HEK293 (cell line): Measurements from ENCODE around the gene EFNA2.

Experiments used
- GLIS1 ChIP-seq: fragments of 450-650 bp; formaldehyde crosslinking; IDR thresholded peaks from 2 replicates; pipeline ENCODE4 v1.5.1; 2016; ENCODE audit warnings: missing biosample characterization, missing genetic modification characterization
- MZF1 ChIP-seq: fragments of 450-650 bp; formaldehyde crosslinking; IDR thresholded peaks from 2 replicates; pipeline ENCODE4 v1.5.1; 2017; ENCODE audit warnings: missing biosample characterization, missing genetic modification characterization, borderline replicate concordance
- ZFHX2 ChIP-seq: fragments of 450-650 bp; formaldehyde crosslinking; conservative IDR thresholded peaks from 2 replicates; pipeline ENCODE4 v1.5.1; 2016; ENCODE audit warnings: missing biosample characterization, missing genetic modification characterization
- ZNF146 ChIP-seq: fragments of 450-650 bp; formaldehyde crosslinking; IDR thresholded peaks from 2 replicates; pipeline ENCODE4 v1.5.1; 2016; ENCODE audit warnings: missing biosample characterization, missing genetic modification characterization
- ZNF292 ChIP-seq: fragments of 450-650 bp; formaldehyde crosslinking; IDR thresholded peaks from 2 replicates; pipeline ENCODE4 v1.5.1; 2016; ENCODE audit warnings: low read depth, missing biosample characterization, missing genetic modification characterization, borderline replicate concordance
- ZNF529 ChIP-seq: fragments of 450-650 bp; formaldehyde crosslinking; IDR thresholded peaks from 2 replicates; pipeline ENCODE4 v1.5.1; 2017; ENCODE audit warnings: missing genetic modification characterization, missing biosample characterization; ENCODE audit not compliant: insufficient replicate concordance
- ZNF707 ChIP-seq: fragments of 450-650 bp; formaldehyde crosslinking; IDR thresholded peaks from 2 replicates; pipeline ENCODE4 v1.5.1; 2016; ENCODE audit warnings: missing biosample characterization, missing genetic modification characterization
- ZSCAN23 ChIP-seq: fragments of 450-650 bp; formaldehyde crosslinking; IDR thresholded peaks from 2 replicates; pipeline ENCODE4 v1.5.1; 2016; ENCODE audit warnings: missing biosample characterization, missing genetic modification characterization
- TF ChIP-seq, protein P1 (sequence below): fragments of 450-650 bp; formaldehyde crosslinking; IDR thresholded peaks from 2 replicates; pipeline ENCODE4 v1.5.1; 2016; ENCODE audit warnings: missing biosample characterization, missing genetic modification characterization
- TF ChIP-seq, protein P2 (sequence below): fragments of 450-650 bp; formaldehyde crosslinking; IDR thresholded peaks from 2 replicates; pipeline ENCODE4 v1.5.1; 2016; ENCODE audit warnings: missing biosample characterization, missing genetic modification characterization
- TF ChIP-seq, protein P3 (sequence below): fragments of 450-650 bp; formaldehyde crosslinking; IDR thresholded peaks from 2 replicates; pipeline ENCODE4 v1.5.1; 2016; ENCODE audit warnings: missing biosample characterization, missing genetic modification characterization

DNA sequence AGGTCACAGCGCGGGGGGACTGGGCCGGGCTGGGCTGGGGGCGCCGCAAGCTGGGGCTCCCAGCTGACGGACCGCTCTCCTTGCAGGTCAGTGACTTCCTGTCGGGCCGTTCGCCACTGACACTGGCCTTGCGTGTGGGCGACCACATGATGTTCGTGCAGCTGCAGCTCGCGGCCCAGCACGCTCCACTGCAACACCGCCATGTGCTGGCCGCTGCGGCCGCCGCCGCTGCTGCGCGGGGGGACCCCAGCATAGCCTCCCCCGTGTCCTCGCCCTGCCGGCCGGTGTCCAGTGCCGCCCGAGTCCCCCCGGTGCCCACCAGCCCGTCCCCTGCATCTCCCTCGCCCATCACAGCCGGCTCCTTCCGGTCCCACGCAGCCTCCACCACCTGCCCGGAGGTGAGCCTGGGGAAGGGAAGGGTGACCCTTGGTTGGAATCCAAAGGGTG is 31.6 kb upstream of the EFNA2 start:
- TF ChIP-seq, protein P1, sequence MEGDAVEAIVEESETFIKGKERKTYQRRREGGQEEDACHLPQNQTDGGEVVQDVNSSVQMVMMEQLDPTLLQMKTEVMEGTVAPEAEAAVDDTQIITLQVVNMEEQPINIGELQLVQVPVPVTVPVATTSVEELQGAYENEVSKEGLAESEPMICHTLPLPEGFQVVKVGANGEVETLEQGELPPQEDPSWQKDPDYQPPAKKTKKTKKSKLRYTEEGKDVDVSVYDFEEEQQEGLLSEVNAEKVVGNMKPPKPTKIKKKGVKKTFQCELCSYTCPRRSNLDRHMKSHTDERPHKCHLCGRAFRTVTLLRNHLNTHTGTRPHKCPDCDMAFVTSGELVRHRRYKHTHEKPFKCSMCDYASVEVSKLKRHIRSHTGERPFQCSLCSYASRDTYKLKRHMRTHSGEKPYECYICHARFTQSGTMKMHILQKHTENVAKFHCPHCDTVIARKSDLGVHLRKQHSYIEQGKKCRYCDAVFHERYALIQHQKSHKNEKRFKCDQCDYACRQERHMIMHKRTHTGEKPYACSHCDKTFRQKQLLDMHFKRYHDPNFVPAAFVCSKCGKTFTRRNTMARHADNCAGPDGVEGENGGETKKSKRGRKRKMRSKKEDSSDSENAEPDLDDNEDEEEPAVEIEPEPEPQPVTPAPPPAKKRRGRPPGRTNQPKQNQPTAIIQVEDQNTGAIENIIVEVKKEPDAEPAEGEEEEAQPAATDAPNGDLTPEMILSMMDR (tag by site-specific recombination) = no peak
- no peak for TF ChIP-seq MZF1
- TF ChIP-seq GLIS1 = no peak
- TF ChIP-seq, protein P2, sequence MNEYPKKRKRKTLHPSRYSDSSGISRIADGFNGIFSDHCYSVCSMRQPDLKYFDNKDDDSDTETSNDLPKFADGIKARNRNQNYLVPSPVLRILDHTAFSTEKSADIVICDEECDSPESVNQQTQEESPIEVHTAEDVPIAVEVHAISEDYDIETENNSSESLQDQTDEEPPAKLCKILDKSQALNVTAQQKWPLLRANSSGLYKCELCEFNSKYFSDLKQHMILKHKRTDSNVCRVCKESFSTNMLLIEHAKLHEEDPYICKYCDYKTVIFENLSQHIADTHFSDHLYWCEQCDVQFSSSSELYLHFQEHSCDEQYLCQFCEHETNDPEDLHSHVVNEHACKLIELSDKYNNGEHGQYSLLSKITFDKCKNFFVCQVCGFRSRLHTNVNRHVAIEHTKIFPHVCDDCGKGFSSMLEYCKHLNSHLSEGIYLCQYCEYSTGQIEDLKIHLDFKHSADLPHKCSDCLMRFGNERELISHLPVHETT (tag by site-specific recombination) = no peak
- TF ChIP-seq ZNF146 (tag by site-specific recombination) = no peak
- no peak for TF ChIP-seq ZSCAN23 (tag by site-specific recombination)
- no peak for TF ChIP-seq ZNF529
- TF ChIP-seq ZFHX2 = no peak
- no peak for TF ChIP-seq ZNF292 (tag by site-specific recombination)
- no peak for TF ChIP-seq ZNF707 (tag by site-specific recombination)
- TF ChIP-seq, protein P3, sequence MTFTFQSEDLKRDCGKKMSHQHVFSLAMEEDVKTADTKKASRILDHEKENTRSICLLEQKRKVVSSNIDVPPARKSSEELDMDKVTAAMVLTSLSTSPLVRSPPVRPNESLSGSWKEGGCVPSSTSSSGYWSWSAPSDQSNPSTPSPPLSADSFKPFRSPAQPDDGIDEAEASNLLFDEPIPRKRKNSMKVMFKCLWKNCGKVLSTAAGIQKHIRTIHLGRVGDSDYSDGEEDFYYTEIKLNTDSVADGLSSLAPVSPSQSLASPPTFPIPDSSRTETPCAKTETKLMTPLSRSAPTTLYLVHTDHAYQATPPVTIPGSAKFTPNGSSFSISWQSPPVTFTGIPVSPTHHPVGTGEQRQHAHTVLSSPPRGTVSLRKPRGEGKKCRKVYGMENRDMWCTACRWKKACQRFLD (tag by site-specific recombination) = no peak
